Panc1 (cell line): ENCODE results near the gene ADAMTS2.

Experiments
- CTCF ChIP-seq: fragments of 450-650 bp; IDR thresholded peaks from 2 replicates; pipeline ENCODE4 v1.5.1; 2017; ENCODE audit warnings: mild to moderate bottlenecking
- POLR2AphosphoS5 ChIP-seq: IDR thresholded peaks from 2 replicates; pipeline ENCODE4 v1.6.1; 2012; ENCODE audit warnings: mild to moderate bottlenecking, low read depth, low read length, moderate library complexity
- REST ChIP-seq, 2 experiments: IDR thresholded peaks; 2 replicates each; pipeline ENCODE4 v1.6.1; 2011 to 2012; ENCODE audit warnings: low read depth in 2 of 2, control low read depth in 1 of 2, low read length in 1 of 2, mild to moderate bottlenecking in 1 of 2, moderate library complexity in 1 of 2; ENCODE audit not compliant: insufficient read depth in 1 of 2
- SIN3A ChIP-seq: IDR thresholded peaks from 2 replicates; pipeline ENCODE4 v1.6.1; 2012; ENCODE audit warnings: low read depth, mild to moderate bottlenecking, low read length, moderate library complexity, borderline replicate concordance; ENCODE audit not compliant: insufficient read depth
- TCF7L2 ChIP-seq: IDR thresholded peaks from 2 replicates; pipeline ENCODE4 v1.6.1; 2011; ENCODE audit warnings: mild to moderate bottlenecking, low read depth, low read length, inconsistent platforms

- TF ChIP-seq POLR2AphosphoS5: no peak
- TF ChIP-seq SIN3A: no peak
- TF ChIP-seq CTCF: no peak
- no peak for TF ChIP-seq REST (IDR thresholded peaks at IDR 0.05; ENCODE audit: insufficient read depth in 1 of 2, low read depth in 2 of 2, low read length in 1 of 2)
- TF ChIP-seq TCF7L2: no peak
Measured at GRCh38 chr5:179207920-179208705, 137.1 kb downstream of the ADAMTS2 start.
